HEK293T (cell line): ENCODE measurements around the gene FILIP1.

Source experiments
- CTCF ChIA-PET: fragments of 350-600 bp; formaldehyde crosslinking; extraction: SDS; loops from one replicate; lab custom pipeline; 2021; ENCODE audit warnings: antibody characterized with exemption, inconsistent platforms; lab: Yijun Ruan, JAX
- POLR2A ChIA-PET: fragments of 350-600 bp; formaldehyde crosslinking; extraction: SDS; loops from one replicate; lab custom pipeline; 2020; ENCODE audit warnings: antibody characterized with exemption, inconsistent platforms; lab: Yijun Ruan, JAX
- DNase-seq: peaks from one replicate; pipeline ENCODE4 v3.0.0; 2012; ENCODE audit warnings: mixed read lengths; ENCODE audit errors: extremely low spot score
- ARNT ChIP-seq: fragments of 450-650 bp; IDR thresholded peaks from 2 replicates; pipeline ENCODE4 v1.6.1; 2017; ENCODE audit warnings: mild to moderate bottlenecking
- BHLHE40 ChIP-seq: fragments of 450-650 bp; IDR thresholded peaks from 2 replicates; pipeline ENCODE4 v1.6.1; 2016; ENCODE audit warnings: mild to moderate bottlenecking, moderate library complexity, borderline replicate concordance
- CTBP1 ChIP-seq: fragments of 450-650 bp; IDR thresholded peaks from 2 replicates; pipeline ENCODE4 v1.6.1; 2016; ENCODE audit warnings: borderline replicate concordance
- ELF4 ChIP-seq: fragments of 450-650 bp; IDR thresholded peaks from 2 replicates; pipeline ENCODE4 v1.6.1; 2017; ENCODE audit warnings: antibody characterized with exemption
- FOXA1 ChIP-seq: fragments of 450-650 bp; IDR thresholded peaks from 2 replicates; pipeline ENCODE4 v1.6.1; 2016; ENCODE audit warnings: mild to moderate bottlenecking
- FOXK2 ChIP-seq: fragments of 450-650 bp; IDR thresholded peaks from 2 replicates; pipeline ENCODE4 v1.6.1; 2016; ENCODE audit warnings: mild to moderate bottlenecking
- FOXM1 ChIP-seq: fragments of 450-650 bp; IDR thresholded peaks from 2 replicates; pipeline ENCODE4 v1.6.1; 2017; ENCODE audit warnings: mild to moderate bottlenecking, borderline replicate concordance
- HDGF ChIP-seq: fragments of 450-650 bp; IDR thresholded peaks from 2 replicates; pipeline ENCODE4 v1.6.1; 2017; ENCODE audit warnings: antibody characterized with exemption, borderline replicate concordance
- L3MBTL2 ChIP-seq: fragments of 450-650 bp; conservative IDR thresholded peaks from 2 replicates; pipeline ENCODE4 v1.6.1; 2016; ENCODE audit warnings: mild to moderate bottlenecking
- LEF1 ChIP-seq: fragments of 450-650 bp; IDR thresholded peaks from 2 replicates; pipeline ENCODE4 v1.6.1; 2017; ENCODE audit warnings: mild to moderate bottlenecking, borderline replicate concordance
- NFRKB ChIP-seq: fragments of 450-650 bp; IDR thresholded peaks from 2 replicates; pipeline ENCODE4 v1.6.1; 2016; ENCODE audit warnings: mild to moderate bottlenecking, moderate library complexity
- SP1 ChIP-seq: fragments of 450-650 bp; IDR thresholded peaks from 2 replicates; pipeline ENCODE4 v1.6.1; 2017
- SUZ12 ChIP-seq: fragments of 450-650 bp; IDR thresholded peaks from 2 replicates; pipeline ENCODE4 v1.6.1; 2016; ENCODE audit warnings: mild to moderate bottlenecking
- TARDBP ChIP-seq: fragments of 450-650 bp; IDR thresholded peaks from 2 replicates; pipeline ENCODE4 v1.6.1; 2016
- ZNF384 ChIP-seq: fragments of 450-650 bp; IDR thresholded peaks from 2 replicates; pipeline ENCODE4 v1.6.1; 2016
- TF ChIP-seq, protein P1 (sequence below): fragments of 450-650 bp; IDR thresholded peaks from 2 replicates; pipeline ENCODE4 v1.6.1; 2016

Gene FILIP1

DNA sequence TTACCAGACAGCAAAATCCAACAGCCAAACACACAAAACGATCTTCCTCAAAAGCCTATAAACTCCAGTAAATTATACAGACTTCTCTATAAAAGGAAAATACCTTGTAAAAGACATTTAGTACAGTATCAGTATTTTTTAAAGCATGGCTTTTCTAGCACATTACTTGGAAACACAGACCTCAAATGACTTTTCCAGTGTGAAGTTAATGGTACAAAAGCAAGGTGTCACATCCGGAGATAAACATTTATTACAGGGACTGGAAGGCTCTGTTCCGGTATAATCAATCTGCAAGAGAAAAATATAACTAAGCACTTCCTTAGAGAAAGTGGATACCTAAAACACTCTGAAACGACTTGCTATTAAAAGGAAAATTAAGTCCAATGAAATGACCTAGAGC is 226.1 kb downstream of the FILIP1 start:
- ChIA-PET POLR2A (interaction anchor here (1.2 kb wide), 1 partner anchor 17 kb away, joined by 8 read pairs; the partner anchor contains the start of gene TMEM30A), CTCF (interaction anchor here (1.2 kb wide), 2 partner anchors 9 to 15 kb away, joined by 4 to 5 read pairs; no protein-coding TSS in a partner anchor)
- DNase-seq = no peak

DNA sequence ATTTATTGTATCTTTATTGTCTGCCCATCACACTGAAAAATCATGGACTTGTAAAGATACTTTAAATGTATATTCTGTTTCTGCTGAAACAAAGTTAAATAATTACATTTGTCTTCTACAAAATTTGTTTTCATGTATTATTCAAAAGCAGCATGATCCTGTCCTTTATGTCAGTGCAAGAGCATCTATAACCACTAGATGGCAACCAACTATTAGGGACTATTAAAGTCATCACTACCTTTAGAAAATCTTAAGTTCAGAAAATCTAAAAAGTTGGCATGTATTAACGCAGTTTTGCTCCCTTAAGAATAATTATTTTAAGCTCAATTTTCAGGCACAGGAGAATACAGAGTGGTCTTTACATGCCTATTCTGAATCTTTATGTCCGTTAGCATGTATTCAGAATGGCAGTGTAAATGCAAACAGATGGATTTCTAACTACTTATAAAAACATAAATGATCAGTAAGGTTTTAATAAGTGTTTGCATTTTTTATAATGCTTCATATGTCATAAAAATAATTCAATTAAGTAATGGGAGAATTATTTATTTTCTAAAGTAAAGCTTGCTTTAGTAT is 226.8 kb downstream of the FILIP1 start:
- ChIA-PET POLR2A (interaction anchor here (0.6 kb wide), 2 partner anchors 17 to 23 kb away, joined by 3 read pairs; partner anchors contain the start of genes COX7A2 and TMEM30A), CTCF (interaction anchor here (0.7 to 1.2 kb wide), 3 partner anchors 9 to 261 kb away, joined by 3 to 5 read pairs (median 4); no protein-coding TSS in a partner anchor)
- DNase-seq = peak; percentile 25
- TF ChIP-seq FOXM1 (no peak), L3MBTL2 (no peak), ARNT (no peak), ELF4 (no peak), BHLHE40 (no peak), SUZ12 (no peak), CTBP1 (no peak), NFRKB (no peak), TARDBP (no peak), FOXA1 (no peak), ZNF384 (no peak), SP1 (no peak), HDGF (no peak), LEF1 (no peak), FOXK2 (no peak)
- TF ChIP-seq, protein P1, sequence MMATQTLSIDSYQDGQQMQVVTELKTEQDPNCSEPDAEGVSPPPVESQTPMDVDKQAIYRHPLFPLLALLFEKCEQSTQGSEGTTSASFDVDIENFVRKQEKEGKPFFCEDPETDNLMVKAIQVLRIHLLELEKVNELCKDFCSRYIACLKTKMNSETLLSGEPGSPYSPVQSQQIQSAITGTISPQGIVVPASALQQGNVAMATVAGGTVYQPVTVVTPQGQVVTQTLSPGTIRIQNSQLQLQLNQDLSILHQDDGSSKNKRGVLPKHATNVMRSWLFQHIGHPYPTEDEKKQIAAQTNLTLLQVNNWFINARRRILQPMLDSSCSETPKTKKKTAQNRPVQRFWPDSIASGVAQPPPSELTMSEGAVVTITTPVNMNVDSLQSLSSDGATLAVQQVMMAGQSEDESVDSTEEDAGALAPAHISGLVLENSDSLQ = no peak

More for the DNA sequence above, 226.1 kb downstream of the FILIP1 start:
- TF ChIP-seq FOXK2 = no peak
- no peak for TF ChIP-seq HDGF
- no peak for TF ChIP-seq ARNT
- TF ChIP-seq TARDBP = no peak
- TF ChIP-seq ZNF384 = no peak
- TF ChIP-seq, protein P1 = no peak
- TF ChIP-seq CTBP1 = no peak
- TF ChIP-seq BHLHE40 = no peak
- TF ChIP-seq NFRKB = no peak
- no peak for TF ChIP-seq FOXA1
- no peak for TF ChIP-seq LEF1
- no peak for TF ChIP-seq L3MBTL2
- TF ChIP-seq ELF4 = no peak
- TF ChIP-seq SP1 = no peak
- no peak for TF ChIP-seq SUZ12
- TF ChIP-seq FOXM1 = no peak

DNA sequence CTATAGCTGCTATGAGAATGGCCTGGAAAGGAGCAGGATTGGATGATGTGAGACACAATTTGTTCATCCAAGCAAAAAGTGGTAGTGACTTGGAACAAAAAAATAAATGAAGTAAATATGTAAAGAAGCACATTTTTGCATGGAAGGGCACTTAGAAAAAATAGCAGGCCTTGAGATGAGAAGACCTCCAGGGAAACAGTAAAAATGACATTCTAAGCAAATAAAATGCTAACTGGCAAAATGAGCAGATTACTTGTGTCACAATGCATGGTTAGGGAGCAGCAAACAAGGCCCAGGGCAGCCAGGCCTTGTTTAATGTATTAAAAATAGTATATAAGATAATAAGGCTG is 230.2 kb downstream of the FILIP1 start:
- no peak for DNase-seq
- TF ChIP-seq TARDBP = no peak
- TF ChIP-seq SUZ12 = no peak
- TF ChIP-seq SP1 = no peak
- no peak for TF ChIP-seq LEF1
- no peak for TF ChIP-seq L3MBTL2
- no peak for TF ChIP-seq FOXM1
- TF ChIP-seq FOXA1 = no peak
- TF ChIP-seq HDGF = no peak
- no peak for TF ChIP-seq ELF4
- no peak for TF ChIP-seq ZNF384
- TF ChIP-seq, protein P1 = no peak
- CTCF ChIA-PET = no interaction called here
- POLR2A ChIA-PET = no interaction called here

DNA sequence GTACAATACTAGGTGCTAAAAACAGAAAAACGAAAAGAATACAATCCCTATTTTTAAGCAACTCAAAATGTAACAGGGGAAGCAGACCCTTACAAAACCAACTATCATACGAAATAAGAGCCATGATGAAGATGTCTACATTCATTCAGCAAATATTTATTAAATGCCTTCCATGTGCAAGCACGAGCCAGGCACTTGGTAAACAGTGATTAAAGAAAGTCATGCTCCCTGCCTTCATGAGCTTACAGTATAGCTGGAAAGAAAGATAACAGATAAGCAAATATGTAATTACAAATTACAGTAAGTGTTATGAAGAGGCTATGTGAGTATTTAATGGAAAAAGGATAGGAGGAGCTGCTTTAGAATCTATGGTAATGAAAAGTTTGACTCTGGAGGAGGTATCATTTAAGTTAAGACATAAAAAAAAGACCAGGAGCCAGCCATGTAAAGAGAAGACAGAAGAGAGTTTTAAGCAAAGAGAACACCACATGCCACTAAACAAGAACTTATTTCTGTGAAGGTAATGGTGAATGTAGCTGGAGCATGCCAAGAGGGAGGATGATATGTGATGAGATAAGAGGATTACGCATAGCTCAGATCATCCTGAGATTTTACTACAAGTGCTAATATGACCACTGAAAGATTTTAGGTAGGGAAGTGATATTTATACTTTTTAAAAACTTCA is 230.7 kb downstream of the FILIP1 start:
- CTCF ChIA-PET = no interaction called here
- DNase-seq = no peak
- TF ChIP-seq BHLHE40 = no peak
- no peak for TF ChIP-seq FOXK2
- TF ChIP-seq, protein P1 = no peak
- no peak for TF ChIP-seq TARDBP
- no peak for TF ChIP-seq LEF1
- no peak for TF ChIP-seq FOXA1
- TF ChIP-seq ARNT = no peak
- TF ChIP-seq L3MBTL2 = no peak
- no peak for TF ChIP-seq SUZ12
- TF ChIP-seq SP1 = no peak
- no peak for TF ChIP-seq ZNF384
- no peak for TF ChIP-seq HDGF
- no peak for TF ChIP-seq FOXM1
- TF ChIP-seq CTBP1 = no peak
- no peak for TF ChIP-seq ELF4
- TF ChIP-seq NFRKB = no peak
- POLR2A ChIA-PET = no interaction called here

DNA sequence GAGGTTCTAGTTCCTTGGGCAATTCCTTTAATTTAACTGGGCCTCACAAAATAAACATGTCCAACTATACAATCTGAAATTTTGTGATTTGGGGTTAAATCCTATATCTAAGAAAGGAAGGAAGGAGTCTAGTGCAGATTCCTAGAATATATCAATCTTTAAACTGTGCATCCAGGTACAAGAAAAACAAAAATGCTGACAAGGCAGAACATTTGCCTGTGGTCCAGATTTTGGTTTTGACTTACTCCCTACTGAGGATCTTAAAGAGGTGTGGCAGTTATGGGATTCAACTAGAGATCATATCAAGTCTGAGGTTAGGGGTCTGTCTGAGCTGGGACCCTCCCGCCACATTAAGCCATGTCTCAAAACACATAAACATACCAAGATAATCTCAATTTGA is 232.3 kb downstream of the FILIP1 start:
- ChIA-PET CTCF (no interaction called here), POLR2A (interaction anchor here (0.9 kb wide), 1 partner anchor 17 kb away, joined by 3 read pairs; the partner anchor contains the start of gene COX7A2)
- no peak for DNase-seq
- no peak for TF ChIP-seq CTBP1
- TF ChIP-seq, protein P1 = no peak
- no peak for TF ChIP-seq SUZ12
- no peak for TF ChIP-seq FOXA1
- no peak for TF ChIP-seq ELF4
- no peak for TF ChIP-seq FOXM1
- no peak for TF ChIP-seq L3MBTL2
- TF ChIP-seq SP1 = no peak
- no peak for TF ChIP-seq HDGF
- TF ChIP-seq ZNF384 = no peak
- no peak for TF ChIP-seq FOXK2
- no peak for TF ChIP-seq BHLHE40
- no peak for TF ChIP-seq ARNT
- no peak for TF ChIP-seq TARDBP
- no peak for TF ChIP-seq NFRKB
- no peak for TF ChIP-seq LEF1
